Brain microvascular endothelial cell (primary cell): ENCODE results near the gene PTH2R.
"Not testable (repeated sequence)": the region's sequence is repeated elsewhere in the genome, so short reads cannot be mapped to it uniquely, and the experiment has no call there.

ENCODE experiments used
- DNase-seq: peaks from one replicate; pipeline ENCODE4 v3.0.0-alpha.2; 2020
- H3K27ac ChIP-seq: fragments of 250-450 bp; sonication (Bioruptor Pico); 2 replicates; pipeline ENCODE4 v1.5.1; 2020; ENCODE audit warnings: mild to moderate bottlenecking, moderate library complexity
- H3K27me3 ChIP-seq: fragments of 250-450 bp; sonication (Bioruptor Pico); replicated peaks from 2 replicates; pipeline ENCODE4 v1.5.1; 2020; ENCODE audit warnings: mild to moderate bottlenecking
- H3K36me3 ChIP-seq: fragments of 250-450 bp; sonication (Bioruptor Pico); replicated peaks from 2 replicates; pipeline ENCODE4 v1.5.1; 2020; ENCODE audit warnings: mild to moderate bottlenecking
- H3K4me3 ChIP-seq: 2 replicates; pipeline ENCODE4 v1.5.1; 2011; ENCODE audit warnings: low read depth, mild to moderate bottlenecking, control low read depth, low read length, moderate library complexity
- CTCF ChIP-seq: IDR thresholded peaks from 2 replicates; pipeline ENCODE4 v1.5.1; 2011; ENCODE audit warnings: low read depth, mild to moderate bottlenecking, moderate library complexity, low read length, control low read depth, inconsistent platforms; ENCODE audit errors: missing control alignments
- in situ Hi-C: cut with HindIII; loops from 2 replicates; pipeline ENCODE4 v1.10.0; 2017; ENCODE audit warnings: low sequenced_read_pairs, low pct_ligation_motif_present

The PTH2R gene

DNA sequence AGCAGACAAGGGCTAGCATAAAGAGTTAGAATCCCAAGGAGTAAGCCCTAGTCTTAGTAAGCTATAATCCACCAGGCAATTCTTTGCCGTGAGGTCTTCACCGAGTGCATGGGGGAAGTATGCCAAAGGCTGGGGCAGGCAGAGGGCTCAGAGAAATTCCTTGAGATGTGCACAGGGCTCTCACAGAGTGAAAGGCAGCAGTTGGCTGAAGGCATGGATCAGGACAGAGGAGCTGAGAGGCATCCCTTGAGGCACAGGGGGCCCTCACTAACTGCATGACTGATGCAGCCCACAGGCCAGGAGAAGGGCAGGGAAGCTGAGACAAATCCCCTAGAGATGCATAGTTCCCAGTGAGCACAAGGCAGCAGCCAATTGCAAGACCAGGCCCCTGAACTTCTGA lies 34.1 kb downstream of the PTH2R start:
- TF ChIP-seq CTCF = no peak
- Histone ChIP-seq H3K4me3 (no peak overlapping the region), H3K36me3 (no peaks in the 10 kb centered on the region), H3K27ac (no peak overlapping the region), H3K27me3 (no peaks in the 10 kb centered on the region)
- no peak for DNase-seq
- in situ Hi-C loops = no loop called here

GRCh38 chr2:208441951-208442350 lies 35.4 kb downstream of the PTH2R start:
- DNase-seq = no peak
- no peaks in the 10 kb centered on the region for H3K27me3 ChIP-seq
- no peak overlapping the region for H3K27ac ChIP-seq
- no peaks in the 10 kb centered on the region for H3K36me3 ChIP-seq
- in situ Hi-C loops = no loop called here
- no peak for TF ChIP-seq CTCF
- H3K4me3 ChIP-seq = no peak overlapping the region

DNA sequence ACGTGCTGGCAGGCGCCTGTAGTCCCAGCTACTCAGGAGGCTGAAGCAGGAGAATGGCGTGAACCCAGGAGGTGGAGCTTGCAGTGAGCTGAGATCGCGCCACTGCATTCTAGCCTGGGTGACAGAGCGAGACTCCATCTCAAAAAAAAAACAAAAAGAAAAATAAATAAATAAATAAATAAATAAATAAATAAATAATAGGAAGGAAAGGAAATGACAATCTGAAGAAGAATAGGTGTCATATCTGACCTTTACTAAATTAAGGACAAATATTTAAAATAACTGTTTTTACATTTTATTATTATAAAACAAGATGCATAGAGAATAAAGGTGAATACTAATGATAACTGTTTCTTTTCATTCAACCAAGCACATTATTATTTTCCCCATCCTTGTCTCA lies 40.9 kb downstream of the PTH2R start:
- in situ Hi-C loops, H3K4me3 ChIP-seq, DNase-seq, H3K27me3 ChIP-seq, H3K36me3 ChIP-seq, H3K27ac ChIP-seq: not testable (repeated sequence)

DNA sequence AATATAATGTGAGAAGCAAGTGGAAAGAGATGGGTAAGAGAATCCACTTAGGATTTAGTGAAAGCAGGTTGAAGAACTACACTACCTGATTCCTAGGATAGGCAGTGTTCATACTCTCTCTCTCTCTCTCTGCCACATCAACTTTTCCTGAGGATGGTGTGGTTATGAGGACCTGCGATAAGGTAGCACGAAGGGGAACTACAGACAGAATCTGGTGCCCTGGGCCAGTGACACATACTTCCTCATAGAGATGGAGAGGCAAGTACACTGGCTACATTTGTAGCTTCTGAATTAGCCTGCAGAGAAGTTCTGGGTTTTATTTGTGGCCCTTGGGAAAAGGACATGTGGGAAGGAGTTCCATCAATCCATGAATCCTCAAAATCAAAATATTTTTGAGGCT lies 44.5 kb downstream of the PTH2R start:
- DNase-seq = no peak
- no peak for TF ChIP-seq CTCF
- no peak overlapping the region for H3K4me3 ChIP-seq
- in situ Hi-C loops = no loop called here
- no peak overlapping the region for H3K27ac ChIP-seq
- no peaks in the 10 kb centered on the region for H3K27me3 ChIP-seq
- no peaks in the 10 kb centered on the region for H3K36me3 ChIP-seq

DNA sequence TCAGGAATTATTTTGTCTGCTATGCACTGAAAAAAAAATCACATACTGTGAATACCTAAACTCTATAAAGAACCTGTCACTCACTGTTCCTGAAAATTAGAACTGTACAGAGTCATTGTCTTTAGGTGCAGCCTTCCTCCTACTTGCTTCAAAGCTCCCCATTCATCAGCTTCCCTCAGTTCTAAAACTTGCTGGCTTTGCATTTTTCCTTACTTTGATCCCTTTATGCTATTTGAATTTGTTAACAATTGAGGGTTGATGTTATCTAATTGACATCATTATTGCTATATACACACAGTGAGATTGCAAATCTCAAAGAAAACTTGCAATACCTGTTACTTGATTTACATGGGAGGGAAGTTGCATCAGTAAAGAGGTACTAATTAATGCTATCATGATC lies 48.3 kb downstream of the PTH2R start:
- TF ChIP-seq CTCF = no peak
- Histone ChIP-seq H3K36me3 (no peaks in the 10 kb centered on the region), H3K27me3 (no peaks in the 10 kb centered on the region), H3K27ac (no peak overlapping the region), H3K4me3 (no peak overlapping the region)
- no peak for DNase-seq
- in situ Hi-C loops = no loop called here

- Histone ChIP-seq H3K4me3 (no peak overlapping the region), H3K27ac (no peak overlapping the region), H3K27me3 (no peaks in the 10 kb centered on the region), H3K36me3 (no peaks in the 10 kb centered on the region)
- no peak for TF ChIP-seq CTCF
- no peak for DNase-seq
- in situ Hi-C loops = no loop called here
Observed at GRCh38 chr2:208463721-208464120, 57.1 kb downstream of the PTH2R start.
